HCEC 1CT (cell line): ENCODE data around the gene OR4C3.
"Not testable (repeated sequence)": the region's sequence is repeated elsewhere in the genome, so short reads cannot be mapped to it uniquely, and the experiment has no call there.

Source experiments
- DNase-seq: peaks from one replicate; pipeline ENCODE4 v3.0.0-alpha.2; 2017

The OR4C3 gene

GRCh38 chr11:48324620-48325019 lies at the start of gene OR4C3:
Gene OR4C3, plus strand, starts transcription at chr11:48324920. Its CDS starts 102 bp downstream, at chr11:48325022.
- DNase-seq = not testable (repeated sequence)

GRCh38 chr11:48305923-48306322 lies 18.8 kb upstream of the OR4C3 start, which contains the start of gene OR4S1:
Gene OR4S1, plus strand, starts transcription at chr11:48306223. Its CDS starts 0 bp downstream, at chr11:48306223.
- DNase-seq = no peak

GRCh38 chr11:48307760-48308386 lies 16.8 kb upstream of the OR4C3 start:
- peak; percentile 14 for DNase-seq

- DNase-seq = not testable (repeated sequence)
These were observed 11.1 kb upstream of the OR4C3 start for GRCh38 chr11:48313590-48313989.

- not testable (repeated sequence) for DNase-seq
These were observed 4.9 kb upstream of the OR4C3 start for GRCh38 chr11:48319813-48320212.

- no peak for DNase-seq
These were observed 16.7 kb downstream of the OR4C3 start for GRCh38 chr11:48341466-48341865.

- not testable (repeated sequence) for DNase-seq
These were observed 17.8 kb downstream of the OR4C3 start for GRCh38 chr11:48342505-48342904.

- DNase-seq = not testable (repeated sequence)
These were observed 21.6 kb downstream of the OR4C3 start for GRCh38 chr11:48346286-48346685.

GRCh38 chr11:48354013-48354412 lies 29.3 kb downstream of the OR4C3 start:
- DNase-seq = no peak

GRCh38 chr11:48354677-48355076 lies 30.0 kb downstream of the OR4C3 start:
- no peak for DNase-seq

GRCh38 chr11:48361289-48361688 lies 36.6 kb downstream of the OR4C3 start:
- DNase-seq = not testable (repeated sequence)

GRCh38 chr11:48366365-48366764 lies 41.6 kb downstream of the OR4C3 start, which contains the start of gene OR4C5:
Gene OR4C5, minus strand, starts transcription at chr11:48366465. Its CDS starts 0 bp downstream, at chr11:48366465.
- no peak for DNase-seq
